HG02642 (cell line): ENCODE results near the gene DBNDD2.

Experiments
- ATAC-seq: cut with Tn5 transposase; IDR thresholded peaks from one replicate; pipeline ENCODE4 v1.9.1; 2021; ENCODE audit warnings: mild to moderate bottlenecking; ENCODE audit not compliant: unreplicated experiment, poor library complexity

DBNDD2 gene

DNA sequence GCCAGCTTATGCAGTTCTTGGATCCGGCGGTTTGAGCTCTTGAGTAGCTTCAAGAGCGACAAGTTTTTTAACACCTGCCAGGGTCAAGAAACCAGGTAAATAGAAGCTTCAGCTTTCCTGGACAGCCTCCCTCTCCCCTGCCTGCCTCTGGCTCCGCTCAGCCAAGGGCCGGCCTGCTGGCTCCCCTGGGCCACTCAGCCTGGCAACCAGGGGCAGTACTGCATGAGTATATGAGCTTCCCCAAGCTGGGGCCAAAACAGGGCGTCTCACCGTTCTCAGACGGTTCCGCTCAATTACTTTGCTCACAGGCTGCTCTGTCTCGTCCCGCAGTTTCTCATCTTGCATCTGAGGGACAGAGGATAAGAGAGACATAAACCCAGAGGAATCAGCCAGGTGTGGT, 30.8 kb upstream of the DBNDD2 start:
- no peak for ATAC-seq

DNA sequence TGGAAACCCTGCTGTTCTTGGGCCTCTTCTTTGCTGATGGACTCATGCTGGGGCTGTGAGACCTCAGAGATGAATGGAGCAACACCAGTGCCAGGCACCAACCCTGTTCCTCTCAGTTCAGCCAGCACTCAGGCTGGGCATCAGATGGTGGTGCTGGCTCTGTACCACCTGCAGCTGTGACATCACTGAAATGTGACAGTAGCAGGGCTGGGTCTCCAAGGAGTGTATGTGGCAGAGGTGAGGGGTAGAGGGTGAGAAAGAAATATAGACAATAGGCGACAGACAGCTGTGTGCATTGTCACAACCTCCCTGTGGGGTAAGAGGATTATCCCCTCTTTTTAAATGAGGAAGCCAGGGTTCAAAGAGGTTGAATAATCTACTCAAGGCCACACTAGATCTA, 29.9 kb upstream of the DBNDD2 start, which contains the start of gene TP53TG5:
Gene TP53TG5 (minus strand): TSS at position 135 of the 400 bp plus-strand sequence. CDS start 89 bp downstream, at position 46.
- ATAC-seq: no peak

DNA sequence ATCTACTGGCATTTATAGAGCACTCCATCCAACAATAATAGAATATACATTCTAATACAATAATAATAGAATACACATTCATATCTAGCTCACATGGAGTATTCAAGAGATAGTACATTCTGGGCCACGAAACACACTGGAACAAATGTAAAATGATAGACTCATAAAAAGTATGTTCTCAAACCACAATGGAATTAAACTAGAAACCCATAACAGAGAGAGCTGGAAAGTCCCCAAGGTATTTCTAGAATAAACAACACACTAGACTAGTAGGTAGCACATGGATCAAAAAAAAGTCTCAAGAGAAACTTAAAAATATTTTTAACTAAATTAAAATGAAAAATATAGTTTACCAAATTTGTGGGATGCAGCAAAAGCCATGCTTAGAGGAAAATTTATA, 20.8 kb upstream of the DBNDD2 start:
- ATAC-seq: no peak

DNA sequence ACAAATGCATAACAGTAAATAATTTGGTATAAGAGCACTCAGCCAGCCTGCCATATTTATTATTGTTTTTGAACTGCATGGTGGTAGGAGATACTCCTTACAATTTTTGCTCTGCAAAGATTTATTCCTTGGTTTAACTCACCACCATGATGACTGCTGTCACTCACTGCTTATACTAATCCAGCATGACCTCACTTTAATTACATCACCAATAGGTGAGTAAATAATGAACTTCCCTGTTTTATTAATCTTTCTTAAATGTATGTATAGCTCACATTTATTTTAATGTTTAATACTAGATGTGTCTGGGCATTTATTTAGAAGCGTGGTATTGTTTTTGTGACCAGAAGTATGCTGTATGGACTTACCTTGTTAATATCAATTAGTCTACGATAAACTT, 17.2 kb upstream of the DBNDD2 start:
- no peak for ATAC-seq

DNA sequence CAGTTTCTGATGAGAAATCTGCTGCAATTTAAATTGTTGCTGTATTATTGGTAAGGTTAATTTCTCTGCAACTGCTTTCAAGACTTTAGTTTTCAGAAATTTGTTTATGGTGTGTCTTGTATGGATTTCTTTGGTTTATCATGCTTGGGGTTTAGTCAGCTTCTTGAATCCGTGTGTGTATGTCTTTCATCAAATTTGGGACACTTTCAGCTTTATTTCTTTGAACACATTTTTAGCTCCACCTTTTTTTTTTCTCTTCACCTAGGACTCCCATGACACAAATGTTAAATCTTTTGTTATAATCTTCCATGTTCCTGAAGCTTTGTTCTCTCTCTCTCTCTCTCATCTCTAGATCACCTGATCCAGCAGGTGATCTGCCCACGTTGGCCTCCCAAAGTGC, 16.5 kb upstream of the DBNDD2 start:
- ATAC-seq: no peak

DNA sequence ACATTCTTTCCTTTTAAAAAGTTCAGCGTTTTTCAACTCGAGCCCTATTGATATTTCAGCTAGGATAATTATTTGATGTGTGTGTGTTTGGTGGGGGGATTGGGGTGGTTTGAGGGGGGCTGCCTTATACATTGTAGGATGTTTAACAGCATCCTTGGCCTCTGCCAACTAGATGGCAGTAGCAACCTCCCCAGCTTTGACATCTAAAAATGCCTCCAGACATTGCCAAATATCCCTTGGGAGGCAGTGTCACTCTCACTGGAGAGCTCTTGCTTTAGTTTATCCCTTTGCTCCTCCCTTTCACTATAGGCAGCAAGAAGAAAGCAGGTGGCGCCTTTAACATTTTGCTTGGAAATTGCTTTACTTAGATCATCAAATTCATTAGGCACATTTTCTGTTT, 15.4 kb upstream of the DBNDD2 start:
- no peak for ATAC-seq

DNA sequence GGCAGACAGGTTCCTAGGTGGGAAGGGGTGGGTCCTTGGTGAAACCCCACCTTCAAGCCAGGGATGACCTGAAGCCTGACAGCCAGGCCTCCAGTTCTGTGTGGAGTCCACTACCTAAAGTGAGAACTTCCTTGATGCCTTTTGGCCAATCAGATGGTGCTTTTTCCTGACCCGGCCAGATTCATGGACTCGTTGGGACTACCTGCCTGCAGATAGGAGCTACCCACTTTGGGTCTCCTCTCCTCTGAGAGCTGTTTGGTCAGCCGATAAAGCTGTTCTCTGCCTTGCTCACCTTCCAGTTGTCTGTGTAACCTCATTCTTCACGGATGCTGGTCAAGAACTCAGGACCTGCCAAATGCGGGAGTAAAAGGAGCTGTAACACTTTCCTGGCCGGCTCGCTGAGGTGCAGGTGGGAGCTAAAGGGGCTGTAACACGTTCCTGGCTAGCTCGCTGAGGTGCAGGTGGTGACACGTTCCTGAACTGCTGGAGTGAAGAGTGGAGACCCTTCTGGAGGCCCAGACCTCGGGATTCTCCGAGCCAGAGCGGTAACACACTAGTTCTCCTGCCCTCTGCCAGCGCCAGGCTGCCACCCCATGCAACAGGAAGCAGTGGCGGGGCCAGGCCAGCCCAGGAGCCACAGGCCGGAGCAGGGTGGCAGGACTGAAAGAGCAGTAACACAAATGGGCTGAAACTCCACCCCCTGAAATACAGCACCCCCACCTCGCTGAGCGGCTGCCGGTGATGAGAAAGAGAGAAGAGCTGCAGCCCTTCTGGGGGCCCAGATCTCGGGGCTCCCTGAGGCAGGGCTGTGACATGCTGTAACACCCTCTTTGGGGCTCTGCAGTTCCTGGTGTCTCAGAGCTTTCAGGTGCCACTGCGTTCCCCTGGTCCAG, 13.6 kb upstream of the DBNDD2 start:
- no peak for ATAC-seq

DNA sequence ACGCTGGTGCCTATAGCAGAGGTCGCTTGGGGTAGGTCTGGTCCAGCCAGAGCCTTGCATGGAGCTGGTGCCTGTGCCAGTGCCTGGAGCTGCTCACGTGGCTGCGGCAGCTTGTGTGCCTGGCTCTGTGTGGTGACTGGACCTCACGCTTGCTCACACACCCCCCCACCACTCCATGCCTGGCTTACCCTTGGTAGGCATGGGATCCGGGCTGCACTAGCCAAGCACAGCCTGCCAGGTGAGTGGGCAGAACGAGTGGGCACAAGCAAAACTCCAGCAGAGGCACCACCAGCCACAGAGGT, 13.0 kb upstream of the DBNDD2 start:
- ATAC-seq: no peak

DNA sequence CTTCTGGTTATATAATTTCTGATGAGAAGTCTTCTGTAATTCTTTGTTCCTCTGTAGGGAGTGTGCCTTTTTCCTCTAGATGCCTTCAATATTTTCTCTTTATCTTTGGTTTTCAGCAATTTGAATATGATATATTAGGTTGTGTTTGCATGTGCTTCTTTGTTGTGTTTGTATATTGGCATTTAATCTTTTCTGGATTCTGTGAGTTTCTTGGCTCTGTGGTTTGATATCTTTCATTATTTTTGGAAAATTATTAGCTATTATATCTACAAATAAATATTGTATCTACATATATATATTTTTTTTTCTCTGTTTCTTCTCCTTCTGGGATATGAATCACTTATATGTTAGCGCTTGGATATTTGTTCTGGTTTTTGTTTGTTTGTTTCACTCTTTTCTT, 9.1 kb upstream of the DBNDD2 start:
- no peak for ATAC-seq

DNA sequence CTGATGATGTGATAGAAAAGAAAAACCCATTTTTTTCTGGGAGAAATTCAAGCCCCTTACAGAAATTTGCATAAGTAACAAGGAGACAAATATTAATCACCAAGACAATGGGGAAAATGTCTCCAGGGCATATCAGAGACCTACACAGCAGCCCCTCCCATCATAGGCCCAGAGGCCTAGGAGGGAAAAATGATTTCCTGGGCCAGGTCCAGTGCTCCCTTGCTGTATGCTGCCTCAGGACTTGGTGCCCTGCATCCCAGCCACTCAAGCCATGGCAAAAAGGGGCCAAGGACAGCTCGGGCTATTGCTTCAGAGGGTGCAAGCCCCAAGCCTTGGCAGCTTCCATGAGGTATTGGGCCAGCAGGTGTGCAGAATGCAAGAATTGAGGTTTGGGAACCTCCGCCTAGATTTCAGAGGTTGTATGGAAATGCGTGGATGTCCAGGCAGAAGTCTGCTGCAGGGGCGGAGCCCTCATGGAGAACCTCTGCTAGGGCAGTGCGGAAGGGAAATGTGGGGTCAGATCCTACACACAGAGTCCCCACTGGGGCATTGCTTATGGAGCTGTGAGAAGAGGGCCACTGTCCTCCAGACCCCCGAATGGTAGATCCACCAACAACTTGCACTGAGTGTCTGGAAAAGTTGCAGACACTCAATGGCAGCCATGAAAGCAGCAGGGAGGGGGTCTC, 7.6 kb upstream of the DBNDD2 start:
- ATAC-seq: no peak

DNA sequence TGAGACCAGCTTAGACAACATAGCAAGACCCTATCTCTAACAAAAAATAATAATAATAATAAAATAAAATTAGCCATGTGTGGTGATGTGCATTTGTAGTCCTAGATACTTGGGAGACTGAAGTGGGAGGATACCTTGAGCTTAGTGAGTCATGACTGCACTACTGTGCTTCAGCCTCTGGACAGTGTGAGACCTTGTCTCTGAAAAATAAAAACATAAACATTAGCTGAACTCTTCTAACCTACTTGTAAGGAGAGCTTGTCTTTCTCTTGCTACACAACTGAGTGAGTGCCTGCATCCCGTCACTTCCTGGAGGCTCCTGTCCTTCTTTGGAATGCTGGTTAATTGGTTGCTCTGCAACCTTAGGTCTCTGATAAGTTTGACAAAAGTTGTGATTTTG, 5.1 kb upstream of the DBNDD2 start:
- ATAC-seq: no peak

DNA sequence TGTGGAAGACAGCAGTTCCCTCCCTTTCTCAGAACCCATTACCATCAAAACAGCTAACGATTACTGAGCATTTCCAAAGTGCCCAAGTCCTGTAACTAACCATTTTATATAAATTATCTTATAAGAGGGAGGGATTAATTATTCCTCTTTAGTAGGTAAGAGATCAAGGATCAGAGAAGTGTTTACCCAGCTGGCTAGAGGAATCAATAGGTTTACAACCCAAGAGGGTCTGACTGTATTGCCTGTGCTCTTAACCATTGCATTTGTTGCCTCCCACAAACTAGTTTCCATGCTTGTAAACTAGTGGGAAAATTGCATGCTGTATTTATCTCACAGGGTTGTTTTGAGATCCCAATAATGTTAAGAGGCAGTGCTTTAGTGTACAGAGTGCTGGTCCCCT, 3.7 kb upstream of the DBNDD2 start:
- ATAC-seq: no peak

DNA sequence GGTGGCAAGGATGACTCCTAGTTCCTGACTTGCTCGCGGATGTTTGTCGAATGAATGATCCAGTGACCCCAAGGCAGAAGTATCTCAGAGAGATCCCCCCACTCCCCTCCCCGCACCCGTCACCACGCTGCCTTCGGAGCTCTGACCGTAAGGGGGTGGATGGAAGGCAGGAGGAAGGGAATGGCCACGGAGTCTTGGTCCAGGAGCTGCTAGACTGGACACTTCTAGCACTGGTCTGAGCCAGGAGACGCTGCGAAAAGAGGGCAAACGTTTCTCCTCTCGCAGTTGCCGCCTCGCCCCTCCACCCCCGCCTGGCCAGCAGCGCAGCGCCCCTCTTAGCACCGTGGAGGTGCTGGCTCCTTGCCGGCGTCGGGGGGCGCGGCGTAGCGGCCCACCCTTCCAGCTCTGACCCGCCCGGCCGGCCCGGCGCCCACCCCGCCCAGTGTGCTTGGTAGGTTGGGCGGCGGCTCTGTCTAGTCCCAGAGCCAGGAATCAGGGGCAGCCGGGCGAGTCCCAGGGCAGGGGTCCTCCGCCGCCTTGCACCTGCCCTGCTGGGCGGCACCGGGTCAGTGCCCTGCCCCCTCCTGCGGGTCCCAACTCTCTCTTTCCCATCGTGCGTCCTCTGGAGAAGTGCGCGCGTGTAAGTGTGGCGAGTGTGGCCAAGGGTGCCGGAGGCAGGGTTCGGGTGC, 2.4 kb upstream of the DBNDD2 start:
- peak; percentile 17 for ATAC-seq

DNA sequence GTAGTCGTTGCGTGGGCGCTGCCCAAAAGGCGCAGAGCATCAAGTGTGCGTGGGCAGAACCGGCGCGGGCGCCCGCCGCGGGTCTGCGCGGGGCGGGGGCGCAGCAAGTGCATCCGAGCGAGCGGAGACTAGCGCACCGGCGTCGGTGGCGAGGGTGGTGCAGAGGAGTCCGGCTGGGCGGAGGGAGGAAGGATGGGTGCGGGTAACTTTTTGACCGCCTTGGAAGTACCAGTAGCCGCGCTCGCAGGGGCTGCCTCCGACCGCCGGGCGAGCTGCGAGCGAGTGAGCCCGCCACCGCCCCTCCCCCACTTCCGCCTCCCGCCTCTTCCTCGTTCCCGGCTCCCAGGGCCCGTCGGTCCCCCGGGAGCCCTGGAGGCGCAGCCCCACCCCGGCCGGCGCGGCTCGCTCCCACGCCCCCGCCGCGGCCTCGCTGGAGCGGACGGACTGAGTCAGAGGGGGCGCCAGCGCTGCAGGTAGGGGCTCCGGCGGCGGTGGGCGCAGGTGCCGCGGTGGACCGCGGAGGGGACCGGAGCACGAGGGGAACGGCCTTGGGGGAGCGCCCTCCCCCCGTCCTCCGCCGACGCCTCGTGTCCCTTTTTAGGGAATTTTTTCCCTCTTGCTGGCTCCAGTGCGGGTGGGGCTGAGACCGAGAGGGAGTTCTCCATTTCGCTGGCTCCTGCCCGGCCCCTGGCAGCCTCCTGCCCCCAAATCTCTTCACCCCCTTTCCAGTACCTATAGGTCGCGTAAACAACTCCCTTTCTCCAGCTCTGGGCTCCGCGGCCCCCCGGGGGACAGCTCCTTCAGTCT, 1.6 kb upstream of the DBNDD2 start:
- ATAC-seq: peak; percentile 39

DNA sequence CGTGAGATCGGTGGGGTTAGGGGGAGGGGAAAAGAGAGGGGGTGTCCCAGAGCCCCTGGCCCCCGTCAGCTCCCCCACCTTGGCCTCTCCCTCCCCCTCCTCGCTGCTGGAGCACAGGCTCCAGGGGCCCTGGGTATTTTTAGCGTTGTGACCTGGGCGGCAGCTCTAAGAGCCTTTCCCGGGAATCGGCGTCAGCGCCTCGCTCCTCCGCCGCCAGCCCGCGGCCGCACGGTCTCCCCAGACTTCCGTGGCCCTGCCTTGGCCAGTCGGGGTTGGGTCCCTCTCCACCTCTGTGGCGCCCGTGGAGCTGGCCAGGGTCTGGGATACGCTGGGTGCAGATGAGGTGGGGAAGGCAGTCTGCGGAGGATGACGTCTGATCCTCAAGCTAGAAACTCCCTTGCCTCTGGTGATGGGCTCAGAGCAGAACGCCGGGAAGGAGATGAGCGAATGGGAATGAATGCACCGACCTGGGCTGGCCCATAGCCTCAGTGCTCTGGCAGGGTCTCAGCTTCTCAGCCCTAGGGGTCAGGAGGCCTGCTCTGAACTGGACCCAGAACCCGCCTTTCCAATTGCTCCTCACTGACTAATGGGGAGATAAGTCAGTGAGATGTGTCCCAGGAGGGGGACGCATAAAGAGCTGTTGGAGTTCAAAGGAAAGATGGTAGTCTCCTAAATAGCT, 883 bp upstream of the DBNDD2 start:
- ATAC-seq: no peak

DNA sequence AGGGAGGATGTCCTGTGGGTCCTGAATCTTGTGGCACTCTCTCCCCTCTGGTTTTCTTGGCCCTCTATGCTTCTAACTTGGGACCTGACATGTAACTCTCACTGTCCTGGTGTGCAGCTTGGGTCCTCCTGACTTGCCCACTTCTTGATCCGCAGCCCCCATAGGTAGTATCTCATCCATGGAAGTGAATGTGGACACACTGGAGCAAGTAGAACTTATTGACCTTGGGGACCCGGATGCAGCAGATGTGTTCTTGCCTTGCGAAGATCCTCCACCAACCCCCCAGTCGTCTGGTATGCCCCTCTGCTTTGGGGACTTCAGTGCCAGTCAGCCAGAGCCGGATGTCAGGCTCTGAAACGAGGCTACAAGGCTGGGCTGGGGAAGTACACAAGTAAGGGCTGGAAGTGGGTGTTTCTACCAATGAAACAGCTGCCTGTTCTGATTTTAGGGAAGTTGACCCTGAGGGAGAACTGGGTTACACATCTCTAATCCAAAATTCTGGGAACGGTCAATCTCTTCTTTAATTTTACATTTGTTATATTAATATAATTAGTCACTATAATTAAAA, 641 bp downstream of the DBNDD2 start:
- ATAC-seq: no peak

DNA sequence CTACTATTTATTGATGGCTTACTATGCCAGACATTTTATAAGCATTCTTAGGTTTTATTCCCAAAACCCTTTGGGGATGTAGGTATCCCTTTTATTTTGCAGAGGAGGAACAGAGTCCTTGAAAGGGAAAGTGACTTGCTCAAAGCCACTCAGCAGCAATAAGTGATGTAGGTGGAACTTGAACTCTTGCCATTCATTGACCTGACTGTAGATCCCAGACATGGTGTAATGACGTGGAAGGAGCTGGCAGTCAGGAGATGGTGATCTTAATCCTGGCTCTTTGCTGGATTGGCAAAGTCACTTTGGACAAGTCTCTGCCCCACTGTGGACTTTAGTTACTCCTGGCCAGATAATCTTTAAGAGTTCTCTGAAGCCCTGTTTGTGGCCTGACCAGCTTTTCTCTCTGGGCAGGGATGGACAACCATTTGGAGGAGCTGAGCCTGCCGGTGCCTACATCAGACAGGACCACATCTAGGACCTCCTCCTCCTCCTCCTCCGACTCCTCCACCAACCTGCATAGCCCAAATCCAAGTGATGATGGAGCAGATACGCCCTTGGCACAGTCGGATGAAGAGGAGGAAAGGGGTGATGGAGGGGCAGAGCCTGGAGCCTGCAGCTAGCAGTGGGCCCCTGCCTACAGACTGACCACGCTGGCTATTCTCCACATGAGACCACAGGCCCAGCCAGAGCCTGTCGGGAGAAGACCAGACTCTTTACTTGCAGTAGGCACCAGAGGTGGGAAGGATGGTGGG, 1.6 kb downstream of the DBNDD2 start:
- no peak for ATAC-seq

DNA sequence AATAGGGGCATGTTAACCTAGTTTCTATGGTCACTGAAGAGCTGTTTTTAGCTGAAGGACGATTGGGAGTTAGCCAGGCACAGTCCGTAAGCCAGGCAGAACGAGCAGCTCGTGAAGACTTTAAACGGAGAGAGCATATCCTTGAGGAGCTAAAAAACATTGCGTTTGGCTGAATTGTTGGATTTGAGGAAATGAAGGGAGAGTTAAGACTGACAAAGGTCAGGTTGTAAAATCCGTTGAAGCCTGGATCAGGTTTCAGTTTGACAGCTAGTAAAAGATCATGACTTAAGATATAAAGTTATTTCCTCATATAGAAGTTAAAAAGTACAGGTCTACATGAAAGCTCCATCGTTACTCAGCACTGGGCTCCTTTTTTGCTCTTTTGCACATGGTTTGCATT, 2.8 kb downstream of the DBNDD2 start:
- no peak for ATAC-seq

DNA sequence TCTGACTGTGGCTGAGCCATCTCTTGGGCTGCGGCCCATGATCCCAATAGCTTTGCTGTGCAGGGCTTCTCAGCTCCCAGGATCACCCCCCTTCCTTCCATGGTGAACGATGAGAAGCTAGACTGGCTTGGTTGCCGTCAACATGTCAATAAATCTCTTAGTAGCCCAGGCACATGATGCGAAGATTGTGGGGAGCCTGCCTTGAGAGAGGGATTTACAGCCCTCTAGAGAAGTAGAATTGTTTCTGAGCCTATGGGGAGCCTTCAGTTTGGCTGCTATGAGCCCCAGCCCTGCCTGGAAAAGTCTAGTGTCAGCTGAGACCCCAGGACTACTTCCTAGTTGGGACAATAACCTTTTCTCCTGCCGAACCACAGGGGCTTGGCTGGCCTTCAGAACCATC, 4.6 kb downstream of the DBNDD2 start:
- ATAC-seq: no peak
